Lung (tissue), 12 donors: ENCODE results near the gene ITGA5. TPM values are rescaled to one million over a fixed set of nuclear protein-coding genes. Genes with fewer than 3 reads are reported as not detected.

Experiments used
- ATAC-seq: fragments of 200-7000 bp; cut with Tn5 transposase; one replicate; pipeline ENCODE4 v1.9.1; 2020; ENCODE audit warnings: moderate number of reproducible peaks; ENCODE audit not compliant: insufficient read depth, low FRiP score
- DNase-seq, 3 donors: peaks; one replicate each; pipeline ENCODE4 v3.0.0-alpha.2; 2013 to 2017
- H3K27ac ChIP-seq, 2 donors: one replicate each; pipeline ENCODE4 v1.5.1; 2013; ENCODE audit warnings: mild to moderate bottlenecking in 2 of 2, moderate library complexity in 2 of 2, control low read depth in 1 of 2, inconsistent platforms in 1 of 2, low read depth in 1 of 2, low read length in 1 of 2
- H3K27me3 ChIP-seq, 3 donors: one replicate each; pipeline ENCODE4 v1.5.1; 2013; ENCODE audit warnings: low read length in 2 of 3; ENCODE audit not compliant: control insufficient read depth in 3 of 3, insufficient read depth in 3 of 3
- H3K36me3 ChIP-seq, 4 donors: one replicate each; pipeline ENCODE4 v1.5.1; 2013; ENCODE audit warnings: low read length in 4 of 4, mild to moderate bottlenecking in 1 of 4, moderate library complexity in 1 of 4; ENCODE audit not compliant: control insufficient read depth in 4 of 4, insufficient read depth in 4 of 4
- H3K4me1 ChIP-seq, 5 donors: one replicate each; pipeline ENCODE4 v1.5.1; 2013; ENCODE audit warnings: low read length in 5 of 5, mild to moderate bottlenecking in 2 of 5, moderate library complexity in 1 of 5; ENCODE audit not compliant: control insufficient read depth in 5 of 5, insufficient read depth in 5 of 5
- H3K4me3 ChIP-seq: one replicate; pipeline ENCODE4 v1.5.1; 2013; ENCODE audit warnings: mild to moderate bottlenecking, control low read depth, moderate library complexity
- H3K9ac ChIP-seq, 2 donors: one replicate each; pipeline ENCODE4 v1.5.1; 2013; ENCODE audit warnings: low read length in 2 of 2, control low read depth in 1 of 2; ENCODE audit not compliant: insufficient read depth in 1 of 2
- H3K9me3 ChIP-seq, 4 donors: one replicate each; pipeline ENCODE4 v1.5.1; 2013; ENCODE audit warnings: low read length in 3 of 4, mild to moderate bottlenecking in 1 of 4, moderate library complexity in 1 of 4; ENCODE audit not compliant: control insufficient read depth in 4 of 4, insufficient read depth in 3 of 4
- WGBS, 2 donors: extraction: QIAGEN DNeasy Blood & Tissue Kit; methylation state at CpG; one replicate each; pipeline ENCODE4 v1.1.7; 2013; 5-methylcytosine and 5-hydroxymethylcytosine counted together
- polyA plus RNA-seq, 2 donors: library from polyadenylated mRNA; stranded (reverse); fragments of 200-250 nt; gene quantifications; one replicate each; pipeline ENCODE4 v1.2.1, GENCODE V29; 2013
- total RNA-seq, 2 donors: library from RNA; depleted of rRNA in 1 of 2; stranded (reverse); fragments of >200 nt in 1 of 2; gene quantifications; one replicate each; pipeline ENCODE4 v1.2.1, GENCODE V29; 2014 to 2021
- TF ChIP-seq, protein P1 (sequence below): IDR thresholded peaks from 2 replicates; pipeline ENCODE4 v1.5.1; 2012; ENCODE audit warnings: mild to moderate bottlenecking; ENCODE audit errors: control extremely low read depth, extremely low read depth
- donor health status: control.
- donor health status: control.
- donor health status: Bipolar disorder and iron deficiency.
- donor health status: healthy.
- donor health status: DM: yes; HTN: yes; CAD: no.

The ITGA5 gene
- total and polyA plus RNA-seq, 4 donors = 39.8 to 134 (median 101) TPM

DNA sequence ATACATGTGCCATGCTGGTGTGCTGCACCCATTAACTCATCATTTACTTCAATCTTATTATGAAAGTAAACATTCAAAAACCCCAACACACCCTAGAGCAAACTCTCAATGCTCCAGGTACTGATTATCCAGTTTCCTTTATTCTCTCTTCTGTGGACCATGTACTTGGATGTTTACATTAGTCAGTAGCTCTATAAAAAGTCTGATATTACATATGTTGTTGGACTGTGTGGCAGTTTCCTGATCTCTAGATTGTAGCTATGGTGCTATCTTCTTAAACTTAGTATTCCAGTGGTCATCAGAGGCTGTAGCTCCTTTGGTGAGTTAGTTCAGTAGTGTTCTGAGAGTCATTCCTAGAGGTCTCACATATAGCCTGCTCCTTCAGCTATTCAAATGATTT, 25.1 kb upstream of the ITGA5 start:
- Histone ChIP-seq H3K9me3 (no peaks in the 10 kb centered on the region), H3K9ac (no peak overlapping the region), H3K4me1 (peaks cover 0 to 2% (median 0%) of the 10 kb centered on the region in 5 donors), H3K4me3 (no peak overlapping the region), H3K27me3 (peaks cover 0 to 5% (median 0%) of the 10 kb centered on the region in 3 donors), H3K36me3 (no peaks in the 10 kb centered on the region), H3K27ac (no peak overlapping the region)
- no peak for ATAC-seq
- peak in 1 of 3 donors; percentile 25 for DNase-seq
- TF ChIP-seq, protein P1, sequence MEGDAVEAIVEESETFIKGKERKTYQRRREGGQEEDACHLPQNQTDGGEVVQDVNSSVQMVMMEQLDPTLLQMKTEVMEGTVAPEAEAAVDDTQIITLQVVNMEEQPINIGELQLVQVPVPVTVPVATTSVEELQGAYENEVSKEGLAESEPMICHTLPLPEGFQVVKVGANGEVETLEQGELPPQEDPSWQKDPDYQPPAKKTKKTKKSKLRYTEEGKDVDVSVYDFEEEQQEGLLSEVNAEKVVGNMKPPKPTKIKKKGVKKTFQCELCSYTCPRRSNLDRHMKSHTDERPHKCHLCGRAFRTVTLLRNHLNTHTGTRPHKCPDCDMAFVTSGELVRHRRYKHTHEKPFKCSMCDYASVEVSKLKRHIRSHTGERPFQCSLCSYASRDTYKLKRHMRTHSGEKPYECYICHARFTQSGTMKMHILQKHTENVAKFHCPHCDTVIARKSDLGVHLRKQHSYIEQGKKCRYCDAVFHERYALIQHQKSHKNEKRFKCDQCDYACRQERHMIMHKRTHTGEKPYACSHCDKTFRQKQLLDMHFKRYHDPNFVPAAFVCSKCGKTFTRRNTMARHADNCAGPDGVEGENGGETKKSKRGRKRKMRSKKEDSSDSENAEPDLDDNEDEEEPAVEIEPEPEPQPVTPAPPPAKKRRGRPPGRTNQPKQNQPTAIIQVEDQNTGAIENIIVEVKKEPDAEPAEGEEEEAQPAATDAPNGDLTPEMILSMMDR = no peak

DNA sequence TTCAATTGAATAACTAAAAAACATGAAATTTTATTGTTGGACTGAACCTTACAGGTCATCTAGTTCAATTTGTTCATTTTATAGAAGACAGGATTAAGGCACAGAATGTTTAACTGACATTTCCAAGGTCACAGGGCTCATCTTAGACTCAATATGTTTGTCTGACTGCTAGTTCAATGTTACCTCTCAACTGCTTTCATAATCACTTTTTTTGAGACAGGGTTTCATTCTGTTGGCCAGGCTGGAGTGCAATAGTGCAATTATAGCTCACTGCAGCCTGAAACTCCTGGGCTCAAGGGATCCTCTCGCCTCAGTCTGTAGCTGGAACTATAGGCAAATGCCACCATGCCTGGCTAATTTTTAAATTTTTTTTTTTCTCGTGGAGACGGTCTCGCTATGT, 24.4 kb upstream of the ITGA5 start:
- no peak for ATAC-seq
- 87 to 96% methylated on average over 4 of the region's 4 CpGs for WGBS, 2 donors

DNA sequence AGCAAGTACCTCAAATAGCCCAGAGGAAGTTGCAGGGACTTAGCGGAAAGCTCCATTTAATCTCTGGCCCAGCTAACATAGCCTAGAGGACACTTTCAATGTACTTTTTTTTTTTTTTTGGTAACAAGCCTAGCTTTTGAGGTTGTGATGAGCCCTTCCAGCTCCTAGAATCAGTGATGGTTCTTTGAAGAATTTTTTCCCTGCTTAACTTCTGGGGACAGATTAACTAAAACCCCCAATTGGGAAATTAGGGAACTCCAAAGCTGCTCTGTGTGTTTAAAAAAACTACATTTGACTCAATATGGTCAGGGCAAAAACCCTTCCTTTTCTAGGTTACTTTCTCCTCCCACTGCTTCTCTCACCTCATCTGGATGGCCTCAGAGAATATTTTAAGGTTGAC, 23.9 kb upstream of the ITGA5 start:
- TF ChIP-seq, protein P1 = no peak
- Histone ChIP-seq H3K9me3 (no peaks in the 10 kb centered on the region), H3K4me1 (peaks cover 0 to 4% (median 0%) of the 10 kb centered on the region in 5 donors), H3K27me3 (peaks cover 0 to 3% (median 0%) of the 10 kb centered on the region in 3 donors), H3K27ac (no peak overlapping the region), H3K9ac (no peak overlapping the region), H3K36me3 (no peaks in the 10 kb centered on the region), H3K4me3 (no peak overlapping the region)
- DNase-seq (no peak), ATAC-seq (no peak)
- 58 to 77% methylated on average over 1 of the region's 1 CpG for WGBS, 2 donors

More for the DNA sequence above, 24.4 kb upstream of the ITGA5 start:
- peaks cover 0 to 4% (median 0%) of the 10 kb centered on the region in 5 donors for H3K4me1 ChIP-seq
- H3K36me3 ChIP-seq = no peaks in the 10 kb centered on the region
- H3K4me3 ChIP-seq = no peak overlapping the region
- no peak overlapping the region for H3K27ac ChIP-seq
- no peaks in the 10 kb centered on the region for H3K9me3 ChIP-seq
- TF ChIP-seq, protein P1 = no peak
- H3K9ac ChIP-seq = no peak overlapping the region
- DNase-seq = no peak
- H3K27me3 ChIP-seq = peaks cover 0 to 5% (median 0%) of the 10 kb centered on the region in 3 donors

DNA sequence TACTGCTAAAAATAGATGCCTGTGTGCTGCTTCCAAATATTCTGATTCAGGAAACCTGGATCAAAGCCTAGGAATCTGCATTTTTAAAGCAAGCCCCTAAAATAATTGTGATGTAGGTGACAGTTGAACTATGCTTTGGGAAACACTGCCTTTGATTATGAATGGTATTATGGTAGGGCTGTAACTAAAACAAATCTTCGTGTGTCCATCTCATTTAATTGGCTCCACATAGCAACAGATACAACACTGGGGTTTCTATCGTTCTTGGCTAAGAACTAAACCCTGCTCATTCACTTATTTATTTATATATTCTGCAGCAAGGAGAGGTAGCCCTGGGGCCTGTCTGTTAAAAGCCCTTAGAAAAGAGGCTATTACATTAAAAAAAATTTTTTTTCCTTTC, 23.0 kb upstream of the ITGA5 start:
- TF ChIP-seq, protein P1 = no peak
- peaks cover 0 to 3% (median 0%) of the 10 kb centered on the region in 3 donors for H3K27me3 ChIP-seq
- H3K36me3 ChIP-seq = no peaks in the 10 kb centered on the region
- ATAC-seq (no peak), DNase-seq (no peak)
- no peak overlapping the region for H3K9ac ChIP-seq
- peaks cover 0 to 4% (median 0%) of the 10 kb centered on the region in 5 donors for H3K4me1 ChIP-seq
- WGBS, 2 donors = 57 to 63% methylated on average over 2 of the region's 2 CpGs
- no peaks in the 10 kb centered on the region for H3K9me3 ChIP-seq
- H3K4me3 ChIP-seq = no peak overlapping the region
- no peak overlapping the region for H3K27ac ChIP-seq
